ENCODE data around the gene DIO3. TPM values are rescaled to one million over a fixed set of nuclear protein-coding genes. Genes with fewer than 3 reads are reported as not detected.
"Not testable (repeated sequence)": the region's sequence is repeated elsewhere in the genome, so short reads cannot be mapped to it uniquely, and the experiment has no call there.

DIO3 gene
- total RNA-seq, 1 donor from 2014 or later, result 1.6 TPM

- ATAC-seq, result no peak
- intact Hi-C loops (cut with DNase I), result no loop called here
Measured at GRCh38 chr14:101556566-101557320, 4.6 kb upstream of the DIO3 start.

GRCh38 chr14:101557321-101557695, 4.0 kb upstream of the DIO3 start:
- DNase-seq (ENCODE audit: low spot score), result no peak
- ATAC-seq, result no peak
- intact Hi-C loops (cut with DNase I), result no loop called here

More at GRCh38 chr14:101556566-101557320, 4.6 kb upstream of the DIO3 start:
- DNase-seq (ENCODE audit: low spot score), result no peak

- peak; percentile 66 for ATAC-seq
- DNase-seq (ENCODE audit: low spot score), result peak; percentile 76
- intact Hi-C loops (cut with DNase I), result no loop called here
Measured at GRCh38 chr14:101557811-101558738, 3.2 kb upstream of the DIO3 start.

GRCh38 chr14:101558739-101559240, 2.5 kb upstream of the DIO3 start:
- DNase-seq (ENCODE audit: low spot score), result no peak
- peak; percentile 19 for ATAC-seq

GRCh38 chr14:101559250-101559623, 2.1 kb upstream of the DIO3 start:
- intact Hi-C loops (cut with DNase I), result no loop called here
- no peak for DNase-seq (ENCODE audit: low spot score)
- ATAC-seq, result no peak

More at GRCh38 chr14:101558739-101559240, 2.5 kb upstream of the DIO3 start:
- intact Hi-C loops (cut with DNase I), result no loop called here

DNA sequence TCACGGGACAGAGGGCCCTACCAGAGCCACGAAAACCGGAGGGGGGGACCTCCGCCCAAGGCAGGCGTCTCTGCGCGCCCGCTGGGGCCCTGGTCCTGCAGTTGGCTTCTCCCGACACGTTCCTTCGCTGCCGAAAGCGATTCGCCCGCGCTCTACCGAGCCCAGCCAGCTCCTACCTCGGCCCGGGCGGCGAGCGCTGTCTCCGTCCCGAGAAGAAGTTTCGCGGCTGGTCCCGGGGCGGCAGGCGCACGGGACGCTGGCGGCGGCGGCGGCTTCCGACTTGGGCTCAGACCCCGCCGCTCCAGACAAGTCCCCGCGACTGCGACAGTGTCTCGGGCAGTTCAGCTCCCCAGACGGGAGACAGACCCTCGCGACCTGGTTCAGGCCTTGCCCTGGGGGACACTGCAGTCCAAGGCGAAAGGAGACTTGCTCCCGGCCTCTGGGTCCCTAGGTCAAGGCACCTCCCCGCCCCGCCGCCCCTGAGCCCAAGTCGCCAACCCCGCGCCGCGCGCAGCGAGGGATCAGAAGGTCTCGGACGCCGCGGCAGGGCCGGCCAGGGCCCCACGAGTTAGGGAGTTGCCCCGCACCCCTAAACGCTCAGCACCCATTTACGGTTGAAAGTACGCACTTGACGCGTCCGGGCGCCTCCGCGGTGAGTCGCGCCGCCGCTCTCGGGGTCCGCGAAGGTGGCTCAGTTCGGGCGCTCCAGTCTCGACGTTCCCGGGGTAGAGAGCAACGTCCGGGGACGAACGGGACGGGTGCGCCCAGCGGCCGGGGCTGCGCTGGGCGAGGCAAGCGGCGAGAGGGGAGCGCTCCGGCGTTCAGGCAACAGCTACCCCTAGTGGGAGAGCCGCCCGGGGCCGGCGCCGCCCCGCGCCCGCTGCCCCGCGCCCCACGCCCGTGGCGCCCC, 1.4 kb upstream of the DIO3 start:
- peak; percentile 73 for DNase-seq (ENCODE audit: low spot score)
- peak; percentile 78 for ATAC-seq
- intact Hi-C loops (cut with DNase I), result no loop called here

GRCh38 chr14:101560534-101561113, 671 bp upstream of the DIO3 start:
- no peak for DNase-seq (ENCODE audit: low spot score)
- intact Hi-C loops (cut with DNase I), result no loop called here
- ATAC-seq, result no peak

DNA sequence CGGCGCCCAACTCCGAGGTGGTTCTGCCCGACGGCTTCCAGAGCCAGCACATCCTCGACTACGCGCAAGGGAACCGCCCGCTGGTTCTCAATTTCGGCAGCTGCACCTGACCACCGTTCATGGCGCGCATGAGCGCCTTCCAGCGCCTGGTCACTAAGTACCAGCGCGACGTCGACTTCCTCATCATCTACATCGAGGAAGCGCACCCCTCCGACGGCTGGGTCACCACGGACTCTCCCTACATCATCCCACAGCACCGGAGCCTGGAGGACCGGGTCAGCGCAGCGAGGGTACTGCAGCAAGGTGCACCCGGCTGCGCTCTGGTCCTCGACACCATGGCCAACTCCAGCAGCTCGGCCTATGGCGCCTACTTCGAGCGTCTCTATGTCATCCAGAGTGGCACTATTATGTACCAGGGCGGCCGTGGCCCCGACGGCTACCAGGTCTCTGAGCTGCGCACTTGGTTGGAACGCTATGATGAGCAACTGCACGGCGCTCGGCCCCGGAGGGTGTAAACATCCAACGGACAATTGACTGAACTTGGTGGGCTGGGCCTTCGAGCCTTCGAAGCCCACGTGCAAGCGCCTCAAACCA, 699 bp downstream of the DIO3 start:
- ATAC-seq, result no peak
- DNase-seq (ENCODE audit: low spot score), result no peak
- intact Hi-C loops (cut with DNase I), result no loop called here

GRCh38 chr14:101562659-101563351, 1.5 kb downstream of the DIO3 start:
- DNase-seq (ENCODE audit: low spot score), result no peak
- intact Hi-C loops (cut with DNase I), result no loop called here
- ATAC-seq, result no peak

- ATAC-seq (no peak), DNase-seq (ENCODE audit: low spot score) (no peak)
- intact Hi-C loops (cut with DNase I), result no loop called here
Measured at GRCh38 chr14:101563352-101563653, 2.0 kb downstream of the DIO3 start.

DNA sequence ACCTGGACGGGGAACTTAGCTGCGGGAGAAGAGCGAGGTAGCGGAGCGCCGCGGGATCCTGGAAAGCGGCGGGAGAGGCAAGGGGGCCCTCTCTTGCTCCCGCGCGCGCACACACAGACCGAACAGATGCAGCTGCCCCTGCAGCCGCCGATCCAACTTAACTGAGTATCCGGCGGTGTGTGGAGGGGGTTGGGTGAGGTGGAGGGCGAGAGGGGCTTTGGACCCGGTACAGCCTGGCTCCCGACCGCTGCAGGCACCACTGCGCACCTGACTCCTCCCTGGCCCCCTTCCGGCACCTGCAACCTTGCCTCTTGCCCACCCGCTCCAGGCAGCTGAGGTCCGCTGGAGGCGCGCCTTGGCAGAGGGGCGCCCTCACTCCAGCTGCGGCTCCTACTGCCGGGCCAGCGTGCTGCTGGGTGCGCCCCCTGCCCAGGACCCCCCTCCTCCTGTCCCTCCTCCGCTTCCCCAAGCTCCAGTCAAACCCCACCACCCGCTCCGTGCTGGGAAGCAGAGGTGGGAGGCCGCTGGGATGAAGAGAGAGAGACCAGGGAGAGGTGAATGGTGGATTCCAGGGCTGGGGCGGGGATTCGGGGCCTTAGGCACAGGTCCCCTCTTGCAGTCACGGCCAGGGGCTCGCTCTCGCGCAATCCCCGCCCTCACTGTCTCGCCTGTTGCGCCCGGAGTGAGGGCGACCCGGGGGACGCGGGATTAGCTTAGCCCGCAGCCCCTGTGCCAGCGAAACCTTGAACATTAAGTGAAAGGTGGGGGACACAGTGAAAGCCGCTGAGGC, 2.6 kb downstream of the DIO3 start:
- intact Hi-C loops (cut with DNase I), result no loop called here
- DNase-seq (ENCODE audit: low spot score) (no peak), ATAC-seq (no peak)

GRCh38 chr14:101564444-101564776, 3.1 kb downstream of the DIO3 start:
- intact Hi-C loops (cut with DNase I), result no loop called here
- ATAC-seq (no peak), DNase-seq (ENCODE audit: low spot score) (no peak)

GRCh38 chr14:101564819-101565698, 3.8 kb downstream of the DIO3 start:
- intact Hi-C loops (cut with DNase I), result no loop called here
- ATAC-seq, result no peak
- no peak for DNase-seq (ENCODE audit: low spot score)

DNA sequence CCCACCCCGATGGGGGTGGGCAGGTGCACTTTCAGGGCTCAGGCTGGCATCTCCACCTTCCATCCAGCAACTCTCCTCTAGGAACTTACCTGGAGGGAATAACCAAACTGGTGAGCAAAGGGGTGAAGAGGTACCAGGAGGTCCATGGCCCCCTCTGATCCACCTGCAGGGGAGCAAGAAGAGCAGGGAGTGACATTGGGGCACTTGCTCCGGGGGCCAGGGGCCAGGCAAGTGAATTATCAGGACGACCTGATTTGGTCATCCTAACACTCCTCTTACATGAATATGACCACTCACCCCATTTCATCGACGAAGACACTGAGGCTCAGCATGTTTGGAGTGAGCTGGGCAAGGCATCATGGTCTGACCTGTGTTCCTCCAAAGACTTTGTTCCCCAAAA, 6.0 kb downstream of the DIO3 start:
- intact Hi-C loops (cut with DNase I), result no loop called here
- DNase-seq (ENCODE audit: low spot score) (no peak), ATAC-seq (no peak)

GRCh38 chr14:101571004-101571403, 9.7 kb downstream of the DIO3 start:
- intact Hi-C loops (cut with DNase I), result no loop called here
- DNase-seq (ENCODE audit: low spot score) (no peak), ATAC-seq (no peak)

GRCh38 chr14:101572526-101572925, 11.2 kb downstream of the DIO3 start:
- ATAC-seq; DNase-seq (ENCODE audit: low spot score); intact Hi-C loops (cut with DNase I): not testable (repeated sequence)

Measured in sciatic nerve (tissue), 2 donors.